H1 (cell line): ENCODE measurements around the gene MAML3. TPM values are rescaled to one million over a fixed set of nuclear protein-coding genes. Genes with fewer than 3 reads are reported as not detected.

Experiments
- CTCF ChIA-PET: fragments of 300-600 bp; sonication (Branson Sonifier 250); formaldehyde crosslinking; loops from one replicate; lab custom pipeline; 2021; ENCODE audit not compliant: partially characterized antibody; lab: Charles Lee
- POLR2A ChIA-PET: fragments of 300-600 bp; sonication (Branson Sonifier 250); formaldehyde crosslinking; loops from one replicate; lab custom pipeline; 2021; ENCODE audit warnings: inconsistent platforms; ENCODE audit not compliant: partially characterized antibody; lab: Charles Lee
- DNase-seq, 2 experiments: peaks; one replicate each; pipeline versions ENCODE4 v3.0.0 to v3.0.0-alpha.2; 2010 to 2022; ENCODE audit warnings: low spot score in 2 of 2, low read depth in 1 of 2, mixed read lengths in 1 of 2
- FAIRE-seq: peaks from 2 replicates; lab custom pipeline; 2011; peaks lifted over from hg19 to GRCh38; lab: Jason Lieb, UNC
- H2AFZ ChIP-seq: 2 replicates; pipeline ENCODE4 v1.8.1; 2012; ENCODE audit warnings: low read length, inconsistent platforms
- H2AK5ac ChIP-seq: 2 replicates; pipeline ENCODE4 v1.6.1; 2013; ENCODE audit warnings: low read depth, low read length
- H2BK120ac ChIP-seq: replicated peaks from 2 replicates; pipeline ENCODE3; 2013; ENCODE audit warnings: low read depth, low read length, inconsistent platforms
- H2BK12ac ChIP-seq: 2 replicates; pipeline ENCODE4 v1.6.1; 2013; ENCODE audit warnings: low read depth, low read length
- H2BK15ac ChIP-seq: 2 replicates; pipeline ENCODE4 v1.6.1; 2013; ENCODE audit warnings: low read length
- H2BK20ac ChIP-seq: 2 replicates; pipeline ENCODE4 v1.6.1; 2013; ENCODE audit warnings: low read length
- H2BK5ac ChIP-seq: 2 replicates; pipeline ENCODE4 v1.6.1; 2013; ENCODE audit warnings: low read depth, low read length
- H3K14ac ChIP-seq: 2 replicates; pipeline ENCODE4 v1.6.1; 2013; ENCODE audit warnings: inconsistent platforms; ENCODE audit not compliant: insufficient read length
- H3K18ac ChIP-seq: 2 replicates; pipeline ENCODE4 v1.6.1; 2013; ENCODE audit warnings: low read length; ENCODE audit errors: extremely low read depth
- H3K23ac ChIP-seq: 2 replicates; pipeline ENCODE4 v1.6.1; 2013; ENCODE audit warnings: inconsistent platforms; ENCODE audit not compliant: insufficient read length
- H3K23me2 ChIP-seq: 2 replicates; pipeline ENCODE4 v1.6.1; 2013; ENCODE audit warnings: low read depth, low read length
- H3K27ac ChIP-seq: 2 replicates; pipeline ENCODE4 v1.6.1; 2011; ENCODE audit warnings: low read depth, low read length, inconsistent platforms
- H3K27me3 ChIP-seq, 4 experiments: replicated peaks in 1 of 4; 1 replicate in 1 of 4; 2 replicates in 3 of 4; pipeline versions ENCODE4 v1.6.1 to v1.8.1; 2011 to 2013; ENCODE audit warnings: low read length in 3 of 4, mild to moderate bottlenecking in 3 of 4, inconsistent platforms in 2 of 4, mixed read lengths in 2 of 4, moderate library complexity in 1 of 4; ENCODE audit not compliant: control insufficient read depth in 3 of 4, insufficient read depth in 3 of 4; ENCODE audit errors: extremely low read depth in 1 of 4
- H3K36me3 ChIP-seq, 4 experiments: 2 replicates each; pipeline versions ENCODE4 v1.6.1 to v1.8.1; 2011 to 2013; ENCODE audit warnings: mild to moderate bottlenecking in 4 of 4, low read length in 3 of 4, moderate library complexity in 2 of 4, control low read depth in 1 of 4, inconsistent platforms in 1 of 4; ENCODE audit not compliant: insufficient read depth in 4 of 4, control insufficient read depth in 2 of 4
- H3K4ac ChIP-seq: replicated peaks from 2 replicates; pipeline ENCODE3; 2013; ENCODE audit warnings: low read length, low read depth, mixed read lengths, inconsistent platforms; ENCODE audit not compliant: insufficient read length
- H3K4me1 ChIP-seq, 4 experiments: replicated peaks in 1 of 4; 1 replicate in 1 of 4; 2 replicates in 3 of 4; pipeline versions ENCODE4 v1.6.1 to v1.8.1; 2011 to 2013; ENCODE audit warnings: low read length in 3 of 4, inconsistent platforms in 2 of 4, mixed read lengths in 1 of 4; ENCODE audit not compliant: insufficient read depth in 4 of 4, control insufficient read depth in 3 of 4
- H3K4me2 ChIP-seq, 2 experiments: 2 replicates each; pipeline versions ENCODE4 v1.6.1 to v1.8.1; 2011 to 2013; ENCODE audit warnings: low read depth in 2 of 2, low read length in 2 of 2, control low read depth in 1 of 2, inconsistent platforms in 1 of 2, mild to moderate bottlenecking in 1 of 2; ENCODE audit not compliant: insufficient read depth in 1 of 2
- H3K4me3 ChIP-seq, 4 experiments: fragments of 200-600, 300-600 bp in 1 of 4; sonication (generic), shearing (Covaris generic), sonication (Bioruptor Twin) in 1 of 4; 2 replicates each; pipeline versions ENCODE4 v1.5.1 to v1.8.1; 2011 to 2016; ENCODE audit warnings: low read length in 4 of 4, low read depth in 3 of 4, control low read depth in 2 of 4, inconsistent platforms in 2 of 4, mild to moderate bottlenecking in 2 of 4, mixed read lengths in 1 of 4, moderate library complexity in 1 of 4; ENCODE audit not compliant: insufficient read depth in 2 of 4; ENCODE audit errors: extremely low read depth in 1 of 4
- H3K56ac ChIP-seq: replicated peaks from 2 replicates; pipeline ENCODE3; 2013; ENCODE audit warnings: low read depth, mild to moderate bottlenecking, mixed read lengths, low read length, inconsistent platforms; ENCODE audit not compliant: insufficient read length
- H3K79me1 ChIP-seq: 2 replicates; pipeline ENCODE4 v1.6.1; 2013; ENCODE audit warnings: low read depth, low read length, control low read depth
- H3K79me2 ChIP-seq, 2 experiments: 2 replicates each; pipeline versions ENCODE4 v1.6.1 to v1.8.1; 2012 to 2013; ENCODE audit warnings: low read length in 2 of 2, mild to moderate bottlenecking in 2 of 2, inconsistent platforms in 1 of 2; ENCODE audit not compliant: insufficient read depth in 2 of 2, control insufficient read depth in 1 of 2
- H3K9ac ChIP-seq, 4 experiments: replicated peaks in 1 of 4; 1 replicate in 1 of 4; 2 replicates in 3 of 4; pipeline versions ENCODE4 v1.6.1 to v1.8.1; 2011 to 2013; ENCODE audit warnings: low read depth in 3 of 4, low read length in 3 of 4, control low read depth in 2 of 4, mild to moderate bottlenecking in 2 of 4, moderate library complexity in 2 of 4, inconsistent platforms in 1 of 4; ENCODE audit errors: extremely low read depth in 1 of 4
- H3K9me3 ChIP-seq, 2 experiments: 2 replicates each; pipeline versions ENCODE4 v1.6.1 to v1.8.1; 2012 to 2013; ENCODE audit warnings: mild to moderate bottlenecking in 2 of 2, moderate library complexity in 2 of 2, control low read depth in 1 of 2, inconsistent platforms in 1 of 2, low read depth in 1 of 2, low read length in 1 of 2, mixed read lengths in 1 of 2; ENCODE audit not compliant: insufficient read depth in 2 of 2
- H4K20me1 ChIP-seq, 2 experiments: replicated peaks in 1 of 2; 2 replicates each; pipeline versions ENCODE3 to v1.8.1; 2011 to 2013; ENCODE audit warnings: inconsistent platforms in 2 of 2, low read length in 2 of 2, mild to moderate bottlenecking in 1 of 2; ENCODE audit not compliant: insufficient read depth in 2 of 2, control insufficient read depth in 1 of 2
- H4K5ac ChIP-seq: 2 replicates; pipeline ENCODE4 v1.6.1; 2013; ENCODE audit warnings: low read length, low read depth, mixed read lengths, inconsistent platforms; ENCODE audit not compliant: insufficient read length
- H4K8ac ChIP-seq: 2 replicates; pipeline ENCODE4 v1.8.0; 2013; ENCODE audit warnings: mild to moderate bottlenecking, moderate library complexity, low read length, inconsistent platforms; ENCODE audit not compliant: insufficient read depth; ENCODE audit errors: extremely low read depth
- H4K91ac ChIP-seq: replicated peaks from 2 replicates; pipeline ENCODE3; 2013; ENCODE audit warnings: low read length, mixed read lengths, inconsistent platforms; ENCODE audit not compliant: insufficient read length
- ATF2 ChIP-seq: IDR thresholded peaks from 2 replicates; pipeline ENCODE4 v1.6.1; 2012; ENCODE audit warnings: low read length, inconsistent platforms
- CREB1 ChIP-seq: IDR thresholded peaks from 2 replicates; pipeline ENCODE4 v1.6.1; 2012; ENCODE audit warnings: inconsistent platforms
- CTCF ChIP-seq, 3 experiments: IDR thresholded peaks; 1 replicate in 2 of 3; 2 replicates in 1 of 3; pipeline versions ENCODE4 v1.5.1 to v1.6.1; 2011; ENCODE audit warnings: low read length in 3 of 3, mild to moderate bottlenecking in 3 of 3, inconsistent platforms in 2 of 3, low read depth in 1 of 3, moderate library complexity in 1 of 3; ENCODE audit not compliant: insufficient read depth in 1 of 3; ENCODE audit errors: control extremely low read depth in 1 of 3
- E2F6 ChIP-seq: IDR thresholded peaks from 2 replicates; pipeline ENCODE4 v1.6.1; 2012; ENCODE audit warnings: inconsistent platforms
- EP300 ChIP-seq, 2 experiments: IDR thresholded peaks; 1 replicate in 1 of 2; 2 replicates in 1 of 2; pipeline ENCODE4 v1.6.1; 2011 to 2012; ENCODE audit warnings: low read depth in 2 of 2, low read length in 2 of 2, mild to moderate bottlenecking in 2 of 2, borderline replicate concordance in 1 of 2, inconsistent platforms in 1 of 2, moderate library complexity in 1 of 2
- PHF8 ChIP-seq: fragments of 200-600 bp; sonication (generic); conservative IDR thresholded peaks from 2 replicates; pipeline ENCODE4 v1.7.1; 2012; ENCODE audit warnings: low read depth, mild to moderate bottlenecking, inconsistent platforms, low read length, moderate library complexity
- POLR2AphosphoS5 ChIP-seq: IDR thresholded peaks from 2 replicates; pipeline ENCODE4 v1.6.1; 2011; ENCODE audit warnings: low read depth, low read length
- SIRT6 ChIP-seq: IDR thresholded peaks from one replicate; pipeline ENCODE4 v1.7.1; 2012; ENCODE audit warnings: low read length, inconsistent platforms
- SP1 ChIP-seq: IDR thresholded peaks from 2 replicates; pipeline ENCODE4 v1.6.1; 2011; ENCODE audit warnings: low read depth, low read length
- WGBS, 2 experiments: shearing (Covaris generic) in 1 of 2; methylation state at CpG; one replicate each; pipeline versions ENCODE4 v1.1.6 to v1.1.7; 2013 to 2015; ENCODE audit warnings: low lambda C conversion rate in 2 of 2, mixed read lengths in 2 of 2, inconsistent platforms in 1 of 2, low coverage in 1 of 2, missing lambda C conversion rate in 1 of 2; ENCODE audit not compliant: insufficient replicate concordance in 2 of 2, insufficient coverage in 1 of 2, insufficient read length in 1 of 2; ENCODE audit errors: extremely low coverage in 1 of 2, missing lambda C conversion rate in 1 of 2; 5-methylcytosine and 5-hydroxymethylcytosine counted together
- polyA plus RNA-seq, 7 experiments: library from polyadenylated mRNA; depleted of rRNA in 3 of 7; stranded (reverse) in 5 of 7; unstranded in 2 of 7; fragments of >200 nt in 5 of 7; fragments of 200-250 nt in 2 of 7; gene quantifications; 1 replicate in 5 of 7; 2 replicates in 1 of 7; 4 replicates in 1 of 7; pipeline versions ENCODE4 v1.2.1 to v1.2.3, GENCODE V29; 2011 to 2013; ENCODE audit warnings: missing spikeins in 2 of 7, mixed read lengths in 2 of 7
- total RNA-seq: library from RNA; stranded (reverse); fragmentation: NEBNext Ultra II Directional; extraction: Animal tissue kit (Norgen Biotek cat#: 25700); gene quantifications from 2 replicates; pipeline ENCODE4 v1.2.1, GENCODE V29; 2021

MAML3 gene
- total and polyA plus RNA-seq, 2 of the 8 experiments (the other 6 are each of a cell fraction or from before 2014, with no cell fraction given) = 2.1 to 5.7 TPM

GRCh38 chr4:139763205-139763604, 390.8 kb downstream of the MAML3 start:
- Histone ChIP-seq H2BK5ac (no peak overlapping the region), H2BK120ac (no peak overlapping the region), H3K4ac (no peak overlapping the region), H3K79me1 (no peaks in the 10 kb centered on the region; the same call in 1 of the 2 replicates), H3K4me2 (no peak overlapping the region), H4K8ac (no peak overlapping the region), H2BK20ac (no peak overlapping the region), H3K79me2 (no peaks in the 10 kb centered on the region), H3K36me3 (no peaks in the 10 kb centered on the region), H4K91ac (no peak overlapping the region), H3K4me3 (no peak overlapping the region), H3K27me3 (no peaks in the 10 kb centered on the region; a peak in 1 of 7 replicates), H2AFZ (no peak overlapping the region), H2AK5ac (no peak overlapping the region), H3K23ac (no peak overlapping the region), H3K56ac (no peak overlapping the region), H3K18ac (no peak overlapping the region), H3K9ac (no peak overlapping the region), H2BK15ac (no peak overlapping the region), H3K27ac (no peak overlapping the region), H3K23me2 (no peaks in the 10 kb centered on the region), H3K4me1 (peaks cover 0 to 11% (median 5%) of the 10 kb centered on the region in 4 experiments; a peak in 2 of 7 replicates), H2BK12ac (no peak overlapping the region), H4K20me1 (no peaks in the 10 kb centered on the region), H3K14ac (no peak overlapping the region), H3K9me3 (no peaks in the 10 kb centered on the region), H4K5ac (no peak overlapping the region)
- ChIA-PET POLR2A (no interaction called here), CTCF (interaction anchor here (0.9 to 1.2 kb wide), 4 partner anchors 8 to 595 kb away, joined by 3 to 4 read pairs (median 3); no protein-coding TSS in a partner anchor)
- FAIRE-seq = no peak
- 88% methylated on average over 6 of the region's 6 CpGs; no CpG with 5 or more reads in 1 of the 2 experiments for WGBS, 2 experiments
- no peak for DNase-seq
- no peak for TF ChIP-seq CREB1
- no peak for TF ChIP-seq SIRT6
- no peak for TF ChIP-seq E2F6
- TF ChIP-seq SP1 = no peak
- no peak for TF ChIP-seq CTCF (IDR thresholded peaks at IDR 0.05; ENCODE audit: control extremely low read depth in 1 of 3, insufficient read depth in 1 of 3, low read depth in 1 of 3, low read length in 3 of 3)
- TF ChIP-seq EP300 (IDR thresholded peaks at IDR 0.05; ENCODE audit: borderline replicate concordance in 1 of 2, low read depth in 2 of 2, low read length in 2 of 2) = no peak
- TF ChIP-seq PHF8 = no peak
- no peak for TF ChIP-seq POLR2AphosphoS5
- no peak for TF ChIP-seq ATF2
